Ovary (tissue), 9 donors: Measurements from ENCODE around the gene AATK. TPM values are rescaled to one million over a fixed set of nuclear protein-coding genes. Genes with fewer than 3 reads are reported as not detected.

Experiments
- DNase-seq, 5 donors: peaks; one replicate each; pipeline ENCODE4 v3.0.0-alpha.2; 2019 to 2020
- H3K27ac ChIP-seq, 2 donors: fragments of 200-600 bp; one replicate each; pipeline versions ENCODE4 v1.5.1 to v1.8.0; 2019 to 2022
- H3K27me3 ChIP-seq: fragments of 200-600 bp; one replicate; pipeline ENCODE4 v1.8.0; 2022
- H3K36me3 ChIP-seq: fragments of 200-600 bp; sonication (generic); one replicate; pipeline ENCODE4 v1.5.1; 2019
- H3K4me1 ChIP-seq: one replicate; pipeline ENCODE4 v1.8.1; 2013; ENCODE audit warnings: mild to moderate bottlenecking, moderate library complexity; ENCODE audit not compliant: insufficient read depth
- H3K4me3 ChIP-seq: fragments of 200-600 bp; sonication (generic); one replicate; pipeline ENCODE4 v1.5.1; 2017
- H3K9me3 ChIP-seq, 2 donors: fragments of 200-600 bp in 1 of 2; sonication (generic) in 1 of 2; one replicate each; pipeline versions ENCODE4 v1.5.1 to v1.8.1; 2013 to 2019; ENCODE audit warnings: mild to moderate bottlenecking in 1 of 2, moderate library complexity in 1 of 2
- CTCF ChIP-seq, 3 donors: fragments of 450-650 bp in 2 of 3; fragments of 200-600 bp in 1 of 3; IDR thresholded peaks; one replicate each; pipeline versions ENCODE4 v1.5.1 to v1.8.0; 2016 to 2022; ENCODE audit warnings: antibody characterized with exemption in 3 of 3, mild to moderate bottlenecking in 1 of 3
- EP300 ChIP-seq: sonication (generic); formaldehyde crosslinking; IDR thresholded peaks from one replicate; pipeline ENCODE4 v1.6.1; 2017; ENCODE audit warnings: antibody characterized with exemption
- POLR2A ChIP-seq: fragments of 450-650 bp; IDR thresholded peaks from one replicate; pipeline ENCODE4 v1.6.1; 2017; ENCODE audit warnings: antibody characterized with exemption, mild to moderate bottlenecking, moderate library complexity
- WGBS, 3 donors: extraction: QIAGEN DNeasy Blood & Tissue Kit in 1 of 3; methylation state at CpG; one replicate each; pipeline versions ENCODE4 v1.1.5 to v1.1.7; 2013 to 2017; 5-methylcytosine and 5-hydroxymethylcytosine counted together
- intact Hi-C, 4 donors: fragments of 100-400 bp; cut with DNase I; formaldehyde crosslinking; loops; one replicate each; pipeline versions ENCODE4 v1.11.0 to v1.15.1; 2022 to 2023
- polyA plus RNA-seq, 2 donors: library from polyadenylated mRNA; stranded (reverse); fragments of 200-250 nt in 1 of 2; fragments of 350-450 nt in 1 of 2; fragmentation: Illumina TruSeq in 1 of 2; extraction: RNeasy Lipid Tissue Mini Kit (QIAGEN cat#74804) in 1 of 2; gene quantifications; one replicate each; pipeline ENCODE4 v1.2.3, GENCODE V29; 2013 to 2014
- total RNA-seq, 7 donors: library from RNA; depleted of rRNA in 2 of 7; stranded (reverse); fragments of >200 nt in 2 of 7; fragmentation: NEBNext Ultra II Directional in 3 of 7; extraction: Animal tissue kit (Norgen Biotek cat#: 25700) in 3 of 7; gene quantifications; one replicate each; pipeline versions ENCODE4 v1.1.0 to v1.2.4, GENCODE V29; 2016 to 2023
- donor health status: DM: no; HTN: no; CAD: no; lungs with moderate emphysema.
- donor health status: DM: no; HTN: no; CAD: no.
- donor health status: Bipolar disorder and iron deficiency.
- donor health status: DM: yes; HTN: yes; CAD: no.
- donor health status: DM: no; HTN: no; CAD: no.
- donor health status: DM: yes; HTN: yes; CAD: no.

Gene AATK
- total and polyA plus RNA-seq, 9 donors, result 0.23 to 3.1 (median 1.5) TPM

GRCh38 chr17:81190591-81190990 lies 24.6 kb upstream of the AATK start:
- no peak for DNase-seq
- WGBS, 3 donors, result 81 to 91% (median 83%) methylated on average over 28 of the region's 28 CpGs
- Histone ChIP-seq H3K36me3 (no peaks in the 10 kb centered on the region), H3K27me3 (no peaks in the 10 kb centered on the region), H3K4me1 (no peaks in the 10 kb centered on the region), H3K4me3 (no peak overlapping the region), H3K27ac (no peak overlapping the region), H3K9me3 (no peaks in the 10 kb centered on the region)
- intact Hi-C loops, result no loop called here
- TF ChIP-seq POLR2A, result no peak
- no peak for TF ChIP-seq EP300
- TF ChIP-seq CTCF (IDR thresholded peaks at IDR 0.05), result no peak

GRCh38 chr17:81189670-81190530 lies 23.9 kb upstream of the AATK start:
- WGBS, 3 donors, result 77 to 82% (median 81%) methylated on average over 24 to 27 of the region's 27 CpGs
- H3K9me3 ChIP-seq, result no peaks in the 10 kb centered on the region
- no peak for TF ChIP-seq POLR2A
- H3K4me1 ChIP-seq, result no peaks in the 10 kb centered on the region
- H3K4me3 ChIP-seq, result no peak overlapping the region
- intact Hi-C loops, result no loop called here
- no peaks in the 10 kb centered on the region for H3K36me3 ChIP-seq
- no peaks in the 10 kb centered on the region for H3K27me3 ChIP-seq
- DNase-seq, result no peak
- no peak overlapping the region for H3K27ac ChIP-seq

GRCh38 chr17:81189016-81189415 lies 23.0 kb upstream of the AATK start:
- intact Hi-C loops, result no loop called here
- Histone ChIP-seq H3K4me1 (no peaks in the 10 kb centered on the region), H3K9me3 (no peaks in the 10 kb centered on the region), H3K4me3 (no peak overlapping the region), H3K27ac (no peak overlapping the region), H3K27me3 (no peaks in the 10 kb centered on the region), H3K36me3 (no peaks in the 10 kb centered on the region)
- TF ChIP-seq EP300 (no peak), CTCF (IDR thresholded peaks at IDR 0.05) (no peak), POLR2A (no peak)
- no peak for DNase-seq
- WGBS, 3 donors, result 91 to 96% (median 94%) methylated on average over 7 of the region's 7 CpGs

- Histone ChIP-seq H3K4me3 (no peak overlapping the region), H3K36me3 (no peaks in the 10 kb centered on the region), H3K9me3 (no peaks in the 10 kb centered on the region), H3K27me3 (no peaks in the 10 kb centered on the region), H3K4me1 (no peaks in the 10 kb centered on the region), H3K27ac (no peak overlapping the region)
- TF ChIP-seq EP300 (no peak), POLR2A (no peak), CTCF (IDR thresholded peaks at IDR 0.05) (no peak)
- no peak for DNase-seq
- intact Hi-C loops, result no loop called here
- WGBS, 3 donors, result 92 to 96% (median 92%) methylated on average over 9 to 12 of the region's 12 CpGs
Observed at GRCh38 chr17:81188491-81188840, 22.4 kb upstream of the AATK start.
